Measurements from ENCODE around the gene SLC25A42.
"Not testable (repeated sequence)": the region's sequence is repeated elsewhere in the genome, so short reads cannot be mapped to it uniquely, and the experiment has no call there.

Gene SLC25A42

GRCh38 chr19:19098084-19098702, 34.4 kb downstream of the SLC25A42 start:
- TF ChIP-seq CTCF (IDR thresholded peaks at IDR 0.05; ENCODE audit: low read depth, low read length): no peak
- no peaks in the 10 kb centered on the region for H3K4me1 ChIP-seq

DNA sequence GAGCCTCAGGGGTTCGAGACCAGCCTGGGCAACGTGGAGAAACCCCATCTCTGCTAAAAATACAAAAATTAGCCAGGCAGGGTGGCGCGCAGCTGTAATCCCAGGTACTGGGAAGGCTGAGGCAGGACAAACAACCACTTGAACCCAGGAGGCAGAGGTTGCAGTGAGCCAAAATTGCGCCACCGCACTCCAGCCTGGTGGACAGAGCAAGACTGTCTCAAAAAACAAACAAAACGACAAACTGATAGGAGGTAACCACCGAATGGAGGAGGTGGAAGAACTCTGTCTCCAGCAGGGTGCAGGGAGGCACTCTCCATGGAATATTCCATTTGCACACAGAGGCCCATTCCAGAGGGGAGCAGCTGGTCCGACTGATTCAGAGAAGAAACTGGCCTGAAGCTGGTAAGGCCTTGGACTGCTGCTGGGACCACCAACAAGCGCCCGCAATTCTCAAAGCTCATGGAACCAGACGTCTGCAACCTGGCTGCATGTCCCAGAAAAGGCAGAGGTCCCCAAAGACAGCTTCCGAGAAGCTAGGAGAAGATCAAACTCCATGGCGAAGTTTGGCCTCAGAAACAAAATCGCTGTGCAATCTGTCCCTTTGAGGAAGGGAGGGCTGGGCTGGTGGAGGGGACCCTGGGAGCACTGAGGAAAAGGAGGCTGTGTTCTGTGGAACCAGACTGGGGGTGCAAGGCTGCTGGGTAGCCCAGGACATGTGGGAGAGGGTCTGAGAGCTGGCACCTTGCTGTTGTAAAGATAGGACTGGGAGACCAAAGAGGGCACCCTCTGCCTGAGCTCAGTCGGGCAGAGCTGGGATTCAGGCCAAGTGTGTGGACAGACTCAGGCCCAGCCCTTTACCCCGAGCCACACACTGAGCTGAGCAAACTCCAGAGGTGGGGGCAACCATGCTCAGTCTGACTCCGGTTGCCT, 35.2 kb downstream of the SLC25A42 start:
- Histone ChIP-seq H3K4me3 (ENCODE audit: low read depth, low read length) (no peak overlapping the region), H3K4me1 (no peaks in the 10 kb centered on the region), H3K9me3 (no peaks in the 10 kb centered on the region), H3K27me3 (no peaks in the 10 kb centered on the region), H3K36me3 (no peaks in the 10 kb centered on the region)
- DNase-seq: no peak
- no peak for TF ChIP-seq CTCF (IDR thresholded peaks at IDR 0.05; ENCODE audit: low read depth, low read length)

More at GRCh38 chr19:19098084-19098702, 34.4 kb downstream of the SLC25A42 start:
- H3K9me3 ChIP-seq: no peaks in the 10 kb centered on the region
- no peaks in the 10 kb centered on the region for H3K27me3 ChIP-seq
- H3K36me3 ChIP-seq: no peaks in the 10 kb centered on the region
- no peak overlapping the region for H3K4me3 ChIP-seq (ENCODE audit: low read depth, low read length)
- DNase-seq: no peak

DNA sequence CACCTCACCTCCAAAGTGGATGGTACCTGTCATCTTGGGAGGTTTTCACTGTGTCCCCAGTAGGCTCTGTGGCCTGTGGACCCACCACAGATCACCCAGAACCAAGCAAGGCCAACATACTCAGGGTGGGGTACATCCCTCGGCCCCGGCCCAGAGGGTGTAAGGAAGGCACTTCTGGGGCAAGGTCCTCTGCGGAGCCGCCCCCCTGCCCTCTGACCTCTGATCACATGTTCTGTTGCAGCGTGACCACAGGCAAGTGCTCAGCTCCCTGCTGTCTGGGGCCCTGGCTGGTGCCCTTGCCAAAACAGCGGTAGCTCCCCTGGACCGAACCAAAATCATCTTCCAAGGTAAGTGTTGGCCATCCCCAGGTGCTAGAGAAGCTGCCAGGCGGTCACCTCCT, 37.7 kb downstream of the SLC25A42 start:
- no peaks in the 10 kb centered on the region for H3K27me3 ChIP-seq
- H3K9me3 ChIP-seq: no peaks in the 10 kb centered on the region
- peaks cover 4% of the 10 kb centered on the region; the same call in 1 of the 2 replicates for H3K4me1 ChIP-seq
- DNase-seq: no peak
- no peak for TF ChIP-seq CTCF (IDR thresholded peaks at IDR 0.05; ENCODE audit: low read depth, low read length)
- H3K36me3 ChIP-seq: no peaks in the 10 kb centered on the region
- no peak overlapping the region for H3K4me3 ChIP-seq (ENCODE audit: low read depth, low read length)

DNA sequence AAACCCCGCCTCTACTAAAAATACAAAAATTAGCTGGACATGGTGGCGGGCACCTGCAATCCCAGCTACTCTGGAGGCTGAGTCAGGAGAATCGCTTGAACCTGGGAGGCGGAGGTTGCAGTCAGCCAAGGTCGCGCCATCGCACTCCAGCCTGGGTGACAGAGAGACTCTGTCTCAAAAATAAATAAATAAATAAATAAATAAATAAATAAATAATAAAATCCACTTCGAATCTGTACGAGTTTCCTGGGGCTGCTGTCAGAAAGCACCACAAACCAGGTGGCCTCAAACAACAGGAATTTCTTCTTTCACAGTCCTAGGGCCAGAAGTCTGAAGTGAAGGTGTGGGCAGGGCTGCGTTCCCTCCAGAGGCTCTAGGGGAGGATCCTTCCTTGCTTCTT, 38.8 kb downstream of the SLC25A42 start:
- H3K9me3 ChIP-seq; DNase-seq; H3K36me3 ChIP-seq; H3K27me3 ChIP-seq; H3K4me3 ChIP-seq (ENCODE audit: low read depth, low read length); H3K4me1 ChIP-seq: not testable (repeated sequence)

GRCh38 chr19:19103167-19103566, 39.4 kb downstream of the SLC25A42 start:
- TF ChIP-seq CTCF (IDR thresholded peaks at IDR 0.05; ENCODE audit: low read depth, low read length): no peak
- H3K4me3 ChIP-seq (ENCODE audit: low read depth, low read length): no peak overlapping the region
- no peak for DNase-seq
- H3K27me3 ChIP-seq: no peaks in the 10 kb centered on the region
- no peaks in the 10 kb centered on the region for H3K9me3 ChIP-seq
- H3K4me1 ChIP-seq: peaks cover 4% of the 10 kb centered on the region; the same call in 1 of the 2 replicates
- H3K36me3 ChIP-seq: no peaks in the 10 kb centered on the region

DNA sequence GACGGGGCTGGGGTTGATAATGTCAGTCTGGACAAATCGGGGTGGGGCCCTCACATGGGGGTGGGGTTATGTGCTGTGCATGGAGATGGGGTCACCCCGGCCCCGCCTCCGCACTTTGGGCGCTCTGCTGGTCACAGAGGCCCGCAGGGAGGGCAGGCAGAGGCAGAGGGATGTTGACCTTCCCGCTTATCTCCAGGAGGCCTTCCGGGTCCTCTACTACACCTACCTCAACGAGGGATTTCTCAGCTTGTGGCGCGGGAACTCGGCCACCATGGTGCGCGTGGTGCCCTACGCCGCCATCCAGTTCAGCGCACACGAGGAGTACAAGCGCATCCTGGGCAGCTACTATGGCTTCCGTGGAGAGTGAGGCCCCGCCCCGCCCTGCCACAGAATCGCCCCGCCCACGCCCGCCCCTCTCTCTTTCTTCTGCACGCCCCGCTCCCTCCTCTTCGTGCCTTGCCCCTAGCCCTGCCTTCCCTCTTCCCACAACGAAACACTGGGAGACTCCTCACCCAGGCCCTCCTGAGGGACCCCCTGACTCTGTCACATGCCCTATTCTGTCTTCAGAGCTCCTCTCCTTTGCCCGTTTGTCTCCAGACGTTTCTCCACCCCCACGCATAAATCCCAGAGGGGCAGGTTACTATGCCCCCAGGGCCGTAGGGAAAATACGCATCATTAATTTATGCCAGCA, 41.7 kb downstream of the SLC25A42 start:
- peak; percentile 76 for DNase-seq
- no peaks in the 10 kb centered on the region for H3K9me3 ChIP-seq
- no peak for TF ChIP-seq CTCF (IDR thresholded peaks at IDR 0.05; ENCODE audit: low read depth, low read length)
- H3K4me1 ChIP-seq: peaks cover 4% of the 10 kb centered on the region; the same call in 1 of the 2 replicates
- peak overlapping the region; percentile 56 for H3K4me3 ChIP-seq (ENCODE audit: low read depth, low read length)
- H3K27me3 ChIP-seq: peaks cover 3% of the 10 kb centered on the region; the same call in 1 of the 2 replicates
- H3K36me3 ChIP-seq: no peaks in the 10 kb centered on the region
